T-helper 22 cell (primary cell): Measurements from ENCODE around the gene ATG9A.
"Not testable (repeated sequence)": the region's sequence is repeated elsewhere in the genome, so short reads cannot be mapped to it uniquely, and the experiment has no call there.

ENCODE experiments used
- DNase-seq: peaks from one replicate; pipeline ENCODE4 v3.0.0-alpha.2; 2020; ENCODE audit warnings: low read depth

ATG9A gene

GRCh38 chr2:219206328-219207133, 22.9 kb downstream of the ATG9A start, which contains the start of gene ZFAND2B:
Gene ZFAND2B, plus strand, starts transcription at chr2:219206782. Its CDS starts 206 bp downstream, at chr2:219206988.
- peak; percentile 91 for DNase-seq

GRCh38 chr2:219205981-219206327, 23.5 kb downstream of the ATG9A start:
- no peak for DNase-seq

GRCh38 chr2:219205165-219205538, 24.3 kb downstream of the ATG9A start:
- DNase-seq, result no peak

GRCh38 chr2:219204425-219205164, 24.8 kb downstream of the ATG9A start:
- DNase-seq, result no peak

DNA sequence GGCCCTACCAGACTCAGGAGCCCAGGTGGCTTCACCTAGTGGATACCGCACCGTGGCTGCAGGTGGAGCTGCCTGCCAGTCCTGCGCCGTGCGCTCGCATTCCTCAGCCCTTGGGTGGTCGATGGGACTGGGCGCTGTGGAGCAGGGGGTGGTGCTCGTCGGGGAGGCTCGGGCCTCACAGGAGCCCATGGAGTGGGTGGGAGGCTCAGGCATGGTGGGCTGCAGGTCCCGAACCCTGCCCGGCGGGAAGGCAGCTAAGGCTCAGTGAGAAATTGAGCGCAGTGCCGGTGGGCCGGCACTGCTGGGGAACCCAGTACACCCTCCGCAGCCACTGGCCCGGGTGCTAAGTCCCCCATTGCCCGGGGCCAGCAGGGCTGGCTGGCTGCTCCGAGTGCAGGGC, 28.1 kb downstream of the ATG9A start:
- DNase-seq, result not testable (repeated sequence)

GRCh38 chr2:219200502-219201326, 28.7 kb downstream of the ATG9A start:
- DNase-seq, result not testable (repeated sequence)

- no peak for DNase-seq
Measured at GRCh38 chr2:219199470-219200211, 29.8 kb downstream of the ATG9A start.

DNA sequence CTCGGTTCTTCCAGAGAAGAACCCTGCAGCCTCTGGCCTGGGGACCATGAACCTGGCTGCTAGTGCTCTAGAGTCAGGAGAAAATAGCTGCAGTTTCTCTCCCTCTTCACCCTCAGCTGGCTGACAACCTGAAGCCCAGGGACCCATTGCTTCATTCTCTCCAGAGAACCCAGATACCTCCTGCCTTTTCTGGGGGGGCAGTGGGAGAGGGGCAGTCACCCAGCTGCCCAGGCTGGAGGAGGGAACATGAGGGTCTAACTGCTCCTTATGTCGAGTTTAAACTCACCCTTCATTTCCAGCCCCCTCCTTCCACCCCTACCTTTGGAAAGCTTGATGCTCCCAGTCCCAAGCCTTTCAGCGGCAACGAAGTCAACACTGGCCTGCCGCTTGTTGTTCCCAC, 30.5 kb downstream of the ATG9A start:
- no peak for DNase-seq

- no peak for DNase-seq
Measured at GRCh38 chr2:219197388-219197787, 32.0 kb downstream of the ATG9A start.

- no peak for DNase-seq
Measured at GRCh38 chr2:219186754-219187456, 42.5 kb downstream of the ATG9A start.

- no peak for DNase-seq
Measured at GRCh38 chr2:219184121-219184520, 45.3 kb downstream of the ATG9A start.

DNA sequence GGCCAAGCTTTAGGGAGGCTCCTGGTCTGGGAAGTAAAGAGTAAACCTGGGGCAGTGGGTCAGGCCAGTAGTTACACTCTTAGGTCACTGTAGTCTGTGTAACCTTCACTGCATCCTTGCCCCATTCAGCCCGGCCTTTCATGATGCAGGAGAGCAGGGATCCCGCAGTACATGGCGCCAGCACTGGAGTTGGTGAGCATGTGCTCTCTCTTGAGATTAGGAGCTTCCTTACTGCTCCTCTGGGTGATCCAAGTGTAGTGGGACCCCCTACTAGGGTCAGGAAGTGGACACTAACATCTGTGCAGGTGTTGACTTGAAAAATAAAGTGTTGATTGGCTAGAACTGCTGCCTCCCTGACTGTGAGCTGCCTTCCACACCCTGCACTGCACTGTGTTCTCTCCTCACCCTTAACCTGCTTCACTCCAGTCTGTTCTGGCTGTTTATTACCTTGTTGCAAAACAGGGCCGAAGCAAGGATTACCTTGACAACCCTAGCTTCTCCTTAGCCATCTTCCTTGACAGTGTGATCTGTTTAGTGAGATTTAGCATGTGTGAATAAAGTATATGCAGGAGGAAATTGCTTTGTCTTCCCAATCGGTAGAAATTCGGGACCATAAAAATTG, 46.2 kb downstream of the ATG9A start:
- no peak for DNase-seq

- DNase-seq, result no peak
Measured at GRCh38 chr2:219182331-219183150, 46.9 kb downstream of the ATG9A start.

DNA sequence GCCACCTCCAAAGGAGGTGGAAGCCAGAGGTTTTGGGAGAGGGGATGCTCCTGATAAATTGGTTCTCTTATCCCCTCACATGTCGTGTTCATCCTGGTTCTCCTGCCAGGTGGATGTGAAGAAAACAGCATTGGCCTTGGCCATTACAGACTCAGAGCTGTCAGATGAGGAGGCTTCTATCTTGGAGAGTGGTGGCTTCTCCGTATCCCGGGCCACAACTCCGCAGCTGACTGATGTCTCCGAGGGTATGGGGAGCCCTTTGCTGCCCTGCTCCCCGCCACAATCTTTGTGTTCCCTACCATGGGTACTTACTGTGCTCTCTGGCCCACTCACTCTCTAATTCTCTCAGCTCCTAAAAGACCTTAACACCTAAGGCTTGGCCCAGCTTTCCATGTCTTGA, 47.9 kb downstream of the ATG9A start:
- DNase-seq, result no peak

GRCh38 chr2:219180961-219181360, 48.5 kb downstream of the ATG9A start:
- DNase-seq, result no peak

DNA sequence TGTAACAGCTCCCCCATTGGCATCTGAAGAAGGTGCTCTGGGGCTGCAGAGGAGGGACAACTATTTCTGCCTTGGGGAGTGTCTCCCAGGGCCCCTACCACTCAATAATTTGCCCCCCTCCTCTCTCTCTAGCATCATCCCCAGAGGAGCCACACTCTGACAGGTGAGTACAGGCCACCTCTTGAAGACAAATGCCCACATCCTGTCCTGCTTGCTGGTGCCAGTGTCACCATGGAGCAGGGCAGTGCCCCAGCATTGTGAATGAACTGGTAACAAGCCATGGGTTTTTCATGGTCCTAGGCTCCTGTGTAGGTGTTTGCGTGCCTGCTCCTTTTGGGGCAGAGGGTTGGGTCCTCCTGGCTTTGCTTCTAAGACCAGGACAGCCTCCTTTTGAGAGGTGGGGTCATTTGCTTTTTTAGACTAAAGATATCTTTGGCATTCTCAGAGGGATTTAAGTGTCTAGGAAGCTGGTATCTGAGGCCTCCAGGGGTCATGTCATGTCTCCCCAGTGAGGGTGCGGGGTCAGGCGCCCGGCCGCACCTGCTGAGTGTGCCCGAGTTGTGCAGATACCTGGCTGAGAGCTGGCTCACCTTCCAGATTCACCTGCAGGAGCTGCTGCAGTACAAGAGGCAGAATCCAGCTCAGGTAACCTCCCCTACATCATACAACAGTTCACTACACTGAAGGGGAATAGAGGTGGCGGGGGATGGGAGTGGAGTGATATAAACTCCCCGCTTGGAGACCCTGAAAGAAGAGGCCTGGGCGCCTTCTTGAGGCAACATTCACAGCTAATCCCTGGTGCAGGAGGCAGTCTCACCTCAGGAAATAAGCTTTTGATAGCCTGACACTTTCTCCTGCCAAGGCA, 49.6 kb downstream of the ATG9A start:
- DNase-seq, result no peak

DNA sequence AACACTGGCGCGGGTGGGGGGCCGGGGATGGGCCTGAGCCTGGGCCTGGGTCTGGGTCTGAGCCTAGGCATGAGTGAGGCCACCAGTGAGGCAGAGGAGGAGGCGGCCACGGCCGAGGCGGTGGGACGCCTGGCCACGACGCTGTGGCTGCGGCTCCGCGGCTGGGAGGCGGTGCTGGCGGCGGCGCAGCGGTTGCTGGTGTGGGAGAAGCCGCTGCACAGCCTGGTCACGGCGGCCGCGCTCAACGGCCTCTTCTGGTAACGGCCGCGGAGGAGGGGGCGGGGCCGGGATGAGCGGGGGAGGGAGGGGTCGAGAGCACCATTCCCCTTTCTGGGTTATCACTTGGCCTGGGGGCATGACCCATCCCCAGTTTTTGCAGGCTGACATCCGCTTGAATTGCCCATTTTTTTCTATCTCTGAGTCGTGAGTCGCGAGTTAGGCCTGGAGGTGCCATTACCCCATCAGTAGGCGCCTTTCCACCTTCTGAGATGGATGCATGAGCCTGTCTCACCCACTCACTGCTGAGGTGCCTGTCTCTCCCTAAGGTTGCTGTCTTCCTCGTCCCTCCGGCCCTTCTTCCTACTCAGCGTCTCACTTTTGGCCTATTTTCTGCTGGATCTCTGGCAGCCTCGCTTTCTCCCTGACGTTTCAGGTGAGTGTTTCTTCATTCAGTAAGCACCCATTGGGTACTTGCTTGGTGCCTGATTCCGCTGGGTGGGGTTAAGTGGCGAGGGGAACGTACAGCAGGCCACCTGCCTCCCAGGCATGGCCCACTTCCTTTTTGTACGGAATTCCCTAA, 50.9 kb downstream of the ATG9A start:
- peak; percentile 35 for DNase-seq
